Measurements from ENCODE around the gene IBSP. TPM values are rescaled to one million over a fixed set of nuclear protein-coding genes. Genes with fewer than 3 reads are reported as not detected.

IBSP gene
- total and polyA plus RNA-seq, 2 experiments from 2014 or later = not detected

GRCh38 chr4:87823200-87823599 lies 23.8 kb downstream of the IBSP start:
- no peaks in the 10 kb centered on the region for H3K27me3 ChIP-seq
- no peak overlapping the region for H3K27ac ChIP-seq
- H3K4me1 ChIP-seq (ENCODE audit: low read depth) = no peaks in the 10 kb centered on the region
- DNase-seq (ENCODE audit: low read depth in 1 of 2, low spot score in 1 of 2) = no peak
- H3K4me3 ChIP-seq = no peak overlapping the region
- H3K9me3 ChIP-seq (ENCODE audit: low read depth) = no peaks in the 10 kb centered on the region
- no peak for TF ChIP-seq CTCF (IDR thresholded peaks at IDR 0.05; ENCODE audit: low read depth, low read length)
- no peaks in the 10 kb centered on the region for H3K36me3 ChIP-seq

- TF ChIP-seq CTCF (IDR thresholded peaks at IDR 0.05; ENCODE audit: low read depth, low read length) = no peak
- Histone ChIP-seq H3K4me3 (no peak overlapping the region), H3K27ac (no peak overlapping the region), H3K27me3 (no peaks in the 10 kb centered on the region), H3K9me3 (ENCODE audit: low read depth) (no peaks in the 10 kb centered on the region), H3K4me1 (ENCODE audit: low read depth) (no peaks in the 10 kb centered on the region), H3K36me3 (no peaks in the 10 kb centered on the region)
- DNase-seq (ENCODE audit: low read depth in 1 of 2, low spot score in 1 of 2) = no peak
Measured at GRCh38 chr4:87823724-87824123, 24.4 kb downstream of the IBSP start.

- TF ChIP-seq CTCF (IDR thresholded peaks at IDR 0.05; ENCODE audit: low read depth, low read length) = no peak
Measured at GRCh38 chr4:87824352-87824751, 25.0 kb downstream of the IBSP start.

GRCh38 chr4:87832669-87833068 lies 33.3 kb downstream of the IBSP start, which contains the start of gene MEPE:
Gene MEPE, plus strand, starts transcription at chr4:87832969. Its CDS starts 1,746 bp downstream, at chr4:87834715.
- Histone ChIP-seq H3K4me1 (ENCODE audit: low read depth) (no peaks in the 10 kb centered on the region), H3K36me3 (no peaks in the 10 kb centered on the region), H3K9me3 (ENCODE audit: low read depth) (no peaks in the 10 kb centered on the region), H3K27me3 (no peaks in the 10 kb centered on the region), H3K27ac (no peak within 1 kb of the TSS), H3K4me3 (no peak within 1 kb of the TSS)
- no peak for DNase-seq (ENCODE audit: low read depth in 1 of 2, low spot score in 1 of 2)
- TF ChIP-seq CTCF (IDR thresholded peaks at IDR 0.05; ENCODE audit: low read depth, low read length) = no peak

More at GRCh38 chr4:87824352-87824751, 25.0 kb downstream of the IBSP start:
- no peaks in the 10 kb centered on the region for H3K36me3 ChIP-seq
- DNase-seq (ENCODE audit: low read depth in 1 of 2, low spot score in 1 of 2) = no peak
- no peaks in the 10 kb centered on the region for H3K27me3 ChIP-seq
- H3K4me3 ChIP-seq = no peak overlapping the region
- H3K27ac ChIP-seq = no peak overlapping the region
- no peaks in the 10 kb centered on the region for H3K9me3 ChIP-seq (ENCODE audit: low read depth)
- no peaks in the 10 kb centered on the region for H3K4me1 ChIP-seq (ENCODE audit: low read depth)

GRCh38 chr4:87834401-87834800 lies 35.0 kb downstream of the IBSP start:
- no peak for DNase-seq (ENCODE audit: low read depth in 1 of 2, low spot score in 1 of 2)
- H3K27me3 ChIP-seq = no peaks in the 10 kb centered on the region
- no peak overlapping the region for H3K27ac ChIP-seq
- no peak overlapping the region for H3K4me3 ChIP-seq
- H3K36me3 ChIP-seq = no peaks in the 10 kb centered on the region
- no peaks in the 10 kb centered on the region for H3K9me3 ChIP-seq (ENCODE audit: low read depth)
- H3K4me1 ChIP-seq (ENCODE audit: low read depth) = no peaks in the 10 kb centered on the region
- TF ChIP-seq CTCF (IDR thresholded peaks at IDR 0.05; ENCODE audit: low read depth, low read length) = no peak

- Histone ChIP-seq H3K36me3 (no peaks in the 10 kb centered on the region), H3K9me3 (ENCODE audit: low read depth) (no peaks in the 10 kb centered on the region), H3K4me3 (no peak overlapping the region), H3K27ac (no peak overlapping the region), H3K4me1 (ENCODE audit: low read depth) (no peaks in the 10 kb centered on the region), H3K27me3 (no peaks in the 10 kb centered on the region)
- no peak for DNase-seq (ENCODE audit: low read depth in 1 of 2, low spot score in 1 of 2)
- TF ChIP-seq CTCF (IDR thresholded peaks at IDR 0.05; ENCODE audit: low read depth, low read length) = no peak
Measured at GRCh38 chr4:87835197-87835596, 35.8 kb downstream of the IBSP start.

Data from cardiac muscle cell (in vitro differentiated cells and primary cell).